DMS153 treated with DMSO at 0.1 percent for 48 hours (cell line): Measurements from ENCODE around the gene TDRD10.
A peak's percentile ranks its signal among the peaks of the same experiment; 100 is the strongest.

Experiments used
- DNase-seq: peaks from one replicate; lab custom pipeline; 2025; ENCODE audit not compliant: unreplicated experiment; lab: John Stamatoyannopoulos, UW

Gene TDRD10

DNA sequence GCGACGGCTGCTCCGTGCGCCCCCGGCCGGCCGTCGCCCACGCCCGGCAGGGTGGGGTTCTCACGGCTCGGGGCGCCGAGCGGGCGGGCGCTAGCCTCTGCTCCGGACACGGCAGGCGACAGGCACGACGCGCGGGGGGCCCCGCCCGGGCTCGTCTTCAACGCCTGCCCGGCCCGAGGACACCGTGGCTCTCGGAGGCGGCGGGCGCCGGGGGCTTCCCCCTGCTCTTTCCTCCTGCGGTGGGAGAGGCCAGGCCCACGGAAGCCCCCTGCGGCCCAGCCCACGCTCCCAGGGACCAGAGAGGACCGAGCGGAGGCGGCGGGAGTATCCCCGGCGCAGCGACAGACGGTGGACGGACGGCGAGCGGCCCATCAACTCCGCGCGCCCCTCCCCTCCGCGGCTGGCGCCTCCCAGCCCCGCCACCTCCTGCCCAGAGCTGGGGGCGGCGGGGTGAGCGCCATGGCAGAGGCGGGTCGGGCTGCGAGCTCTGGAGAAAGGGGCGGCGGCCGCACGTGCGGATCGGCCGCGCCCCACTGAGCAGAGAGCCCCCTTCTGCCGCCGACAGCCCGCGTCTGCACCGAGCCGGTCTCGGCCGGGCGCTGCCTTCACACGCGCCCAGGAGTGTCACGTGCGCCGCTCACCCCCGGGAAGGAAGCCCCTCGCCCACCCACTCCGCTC is at the start of gene TDRD10, which contains the start of gene SHE:
Gene TDRD10, plus strand, starts transcription at position 154 of the 678 bp plus-strand sequence. CDS start 4,685 bp downstream, outside the sequence.
Gene SHE, minus strand, starts transcription at position 347 of the 678 bp plus-strand sequence. CDS start 386 bp downstream, outside the sequence.
- DNase-seq = no peak

DNA sequence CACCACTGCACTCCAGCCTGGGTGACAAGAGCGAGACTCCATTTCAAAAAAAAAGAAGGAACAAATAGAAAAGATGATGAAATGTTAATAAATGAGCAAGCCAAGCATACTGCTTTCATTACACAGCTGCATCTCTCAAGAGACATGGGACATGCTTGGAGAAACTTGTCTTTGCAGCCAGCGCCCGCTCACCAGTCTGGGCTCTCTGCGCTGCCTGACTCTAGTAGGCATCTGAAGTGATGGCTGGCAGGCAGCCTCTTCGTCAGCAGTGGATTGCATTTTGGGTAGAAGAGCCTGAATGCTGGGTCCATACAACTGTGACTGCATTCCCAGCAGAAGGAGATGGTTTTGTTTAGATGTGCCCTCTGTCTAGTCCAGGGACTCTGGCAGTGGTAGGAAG is 48.9 kb upstream of the TDRD10 start:
- no peak for DNase-seq

- DNase-seq = no peak
Measured at GRCh38 chr1:154453574-154454352, 48.3 kb upstream of the TDRD10 start.

- DNase-seq = peak; percentile 57
Measured at GRCh38 chr1:154454386-154455120, 47.5 kb upstream of the TDRD10 start.

GRCh38 chr1:154456631-154457030 is 45.4 kb upstream of the TDRD10 start:
- DNase-seq = no peak

DNA sequence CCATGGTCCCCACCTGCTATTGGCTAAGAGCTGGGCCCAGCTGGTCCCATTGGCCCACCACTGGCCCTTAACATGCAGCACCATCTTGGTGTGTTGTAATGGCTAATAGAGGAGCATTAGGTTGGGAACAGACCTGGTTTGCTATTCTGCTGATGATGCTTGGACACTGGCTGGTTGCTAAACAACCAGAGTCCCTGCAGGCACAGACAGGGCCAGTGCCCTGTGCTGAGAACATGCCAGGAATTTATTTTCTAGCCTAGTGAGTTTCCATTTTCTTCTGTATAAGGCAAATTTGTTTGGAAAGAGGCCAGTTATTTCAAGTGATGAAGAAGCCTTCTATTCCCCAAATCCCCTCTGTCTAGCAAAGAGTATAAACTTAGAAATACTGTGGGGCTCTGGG is 42.9 kb upstream of the TDRD10 start:
- no peak for DNase-seq

DNA sequence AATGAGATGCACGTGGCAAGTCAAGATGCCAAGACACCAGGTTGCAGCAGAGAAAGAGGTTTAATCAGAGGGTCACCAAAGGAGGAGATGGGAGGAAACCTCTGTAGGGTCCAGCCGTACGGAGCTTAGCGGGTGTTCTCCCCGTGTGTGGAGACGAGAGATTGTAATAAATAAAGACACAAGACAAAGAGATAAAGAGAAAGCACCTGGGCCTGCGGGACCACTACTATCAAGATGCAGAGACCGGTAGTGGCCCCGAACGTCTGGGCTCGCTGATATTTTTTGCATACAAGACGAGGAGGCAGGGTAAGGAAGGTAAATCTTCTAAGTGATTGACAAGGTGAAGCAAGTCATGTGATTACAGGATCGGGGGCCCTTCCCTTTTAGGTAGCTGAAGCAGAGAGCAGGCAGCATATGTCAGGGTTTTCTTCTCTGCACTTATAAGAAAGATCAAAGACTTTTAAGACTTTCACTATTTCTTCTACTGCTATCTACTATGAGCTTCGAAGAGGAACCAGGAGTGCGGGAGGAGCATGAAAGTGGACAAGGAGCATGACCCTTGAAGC is 41.2 kb upstream of the TDRD10 start:
- DNase-seq = no peak

GRCh38 chr1:154463512-154463990 is 38.5 kb upstream of the TDRD10 start:
- DNase-seq = no peak

- no peak for DNase-seq
Measured at GRCh38 chr1:154465621-154466195, 36.3 kb upstream of the TDRD10 start.

DNA sequence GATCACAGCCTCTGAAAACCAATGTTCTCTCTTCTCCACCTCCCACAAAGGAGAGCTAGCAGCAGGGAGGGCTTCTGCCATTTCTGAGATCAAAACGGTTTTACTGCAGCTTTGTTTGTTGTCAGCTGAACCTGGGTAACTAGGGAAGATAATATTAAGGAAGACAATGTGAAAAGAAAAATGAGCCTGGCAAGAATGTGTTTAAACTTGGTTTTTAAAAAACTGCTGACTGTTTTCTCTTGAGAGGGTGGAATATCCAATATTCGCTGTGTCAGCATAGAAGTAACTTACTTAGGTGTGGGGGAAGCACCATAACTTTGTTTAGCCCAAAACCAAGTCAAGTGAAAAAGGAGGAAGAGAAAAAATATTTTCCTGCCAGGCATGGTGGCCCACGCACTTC is 35.8 kb upstream of the TDRD10 start:
- DNase-seq = no peak

DNA sequence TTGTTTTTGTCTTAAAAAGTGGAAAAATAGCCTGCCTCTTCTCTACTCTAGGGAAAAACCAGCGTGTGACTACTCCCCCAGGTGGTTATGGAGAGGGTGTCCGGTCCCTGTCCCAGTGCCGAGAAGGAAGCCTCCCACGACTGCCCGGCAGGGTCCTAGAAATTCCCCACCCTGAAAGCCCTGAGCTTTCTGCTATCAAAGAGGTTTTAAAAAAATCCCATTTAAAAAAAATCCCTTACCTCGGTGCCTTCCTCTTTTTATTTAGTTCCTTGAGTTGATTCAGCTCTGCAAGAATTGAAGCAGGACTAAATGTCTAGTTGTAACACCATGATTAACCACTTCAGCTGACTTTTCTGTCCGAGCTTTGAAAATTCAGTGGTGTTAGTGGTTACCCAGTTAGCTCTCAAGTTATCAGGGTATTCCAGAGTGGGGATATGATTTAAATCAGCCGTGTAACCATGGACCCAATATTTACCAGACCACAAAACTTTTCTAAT is 35.0 kb upstream of the TDRD10 start:
- no peak for DNase-seq

- no peak for DNase-seq
Measured at GRCh38 chr1:154467434-154468102, 34.5 kb upstream of the TDRD10 start.

- no peak for DNase-seq
Measured at GRCh38 chr1:154468535-154469250, 33.3 kb upstream of the TDRD10 start.

DNA sequence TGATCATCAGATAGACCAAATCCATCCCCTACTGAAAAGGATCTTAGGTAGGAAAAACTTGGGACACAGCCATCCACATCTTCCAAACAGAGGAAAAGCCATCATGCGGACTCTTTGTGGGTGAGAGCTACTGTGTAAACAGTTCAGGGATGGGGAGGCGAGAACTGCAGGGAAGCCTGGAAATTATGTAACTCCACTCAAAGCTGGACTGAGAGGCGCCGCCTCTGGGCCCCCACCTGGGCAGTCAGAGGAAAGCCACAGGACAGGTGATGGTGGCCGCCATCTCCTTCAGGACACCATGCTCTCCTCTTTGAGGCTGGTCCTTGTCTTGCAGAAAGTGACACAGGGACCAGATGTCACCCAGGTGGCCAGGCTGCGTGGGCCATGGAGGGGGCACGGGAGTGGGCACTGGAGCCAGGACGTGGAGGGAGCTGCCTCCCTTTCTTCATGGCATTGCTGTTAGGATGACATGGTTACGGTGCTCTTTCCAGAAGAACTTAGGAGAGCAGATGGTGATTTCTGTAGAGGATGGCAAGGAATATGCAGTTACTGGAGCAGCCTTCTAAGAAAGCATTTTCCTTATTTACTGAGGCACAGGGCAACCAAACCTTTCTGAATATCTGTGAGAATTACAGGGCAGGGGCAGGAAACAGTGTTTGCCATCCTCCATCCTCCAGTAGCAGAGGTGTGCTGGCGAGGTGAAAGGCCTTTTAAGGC is 32.0 kb upstream of the TDRD10 start:
- DNase-seq = peak; percentile 22

DNA sequence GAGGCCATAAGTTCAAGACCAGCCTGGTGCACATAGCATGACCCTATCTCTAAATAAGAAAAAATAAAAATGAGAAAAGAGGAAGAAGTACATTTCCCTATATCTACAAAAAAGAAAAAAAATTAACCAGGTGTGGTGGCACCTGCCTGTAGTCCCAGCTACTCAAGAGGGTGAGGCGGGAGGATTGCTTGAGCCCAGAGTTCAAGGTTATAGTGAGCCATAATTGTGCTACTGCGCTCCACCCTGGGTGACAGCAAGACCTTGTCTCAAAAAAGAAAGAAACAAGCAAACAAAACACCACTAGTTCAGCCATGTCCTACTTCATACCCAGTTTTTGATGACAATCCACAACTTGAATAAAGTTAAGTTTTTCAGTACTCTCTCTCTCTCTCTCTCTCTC is 30.7 kb upstream of the TDRD10 start:
- DNase-seq = no peak

- DNase-seq = no peak
Measured at GRCh38 chr1:154474802-154475201, 27.2 kb upstream of the TDRD10 start.

GRCh38 chr1:154476791-154477190 is 25.2 kb upstream of the TDRD10 start:
- no peak for DNase-seq

DNA sequence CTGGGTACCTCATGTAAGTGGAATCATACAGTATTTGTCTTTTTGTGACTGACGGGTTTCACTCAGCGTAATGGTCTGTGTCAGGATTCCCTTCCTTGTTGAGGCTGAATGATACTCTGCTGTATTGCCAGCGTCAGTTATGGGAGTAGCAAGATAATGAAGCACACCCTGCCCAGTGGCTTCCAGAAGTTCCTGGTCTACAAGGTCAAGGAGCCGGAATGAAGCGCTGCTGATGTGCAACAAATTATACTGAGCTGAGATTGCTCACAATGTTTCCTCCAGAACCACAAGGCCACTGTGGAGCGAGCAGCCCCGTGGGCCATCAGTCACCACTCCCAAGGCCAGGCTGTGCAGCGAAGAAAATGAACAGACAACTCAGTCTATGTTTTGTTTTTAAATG is 24.0 kb upstream of the TDRD10 start:
- no peak for DNase-seq

DNA sequence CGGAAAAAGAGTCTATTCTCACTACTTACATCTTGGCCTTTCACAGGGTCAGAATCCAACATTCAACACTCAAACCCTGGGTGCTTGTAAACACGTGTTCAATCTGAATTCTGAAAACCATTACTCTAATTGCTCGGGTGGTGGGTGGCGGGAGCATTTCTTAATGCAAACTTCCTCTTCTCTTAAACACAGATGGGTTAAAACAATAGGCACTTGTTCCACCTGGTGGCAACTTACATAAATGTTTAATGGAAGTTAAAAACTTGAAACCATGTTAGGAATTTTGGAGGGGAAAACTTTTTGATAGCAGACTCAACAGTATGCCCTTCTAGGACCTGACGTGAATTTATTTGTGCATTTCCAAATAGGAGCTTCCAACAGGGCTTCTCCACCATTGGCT is 23.4 kb upstream of the TDRD10 start:
- DNase-seq = no peak
